Measurements from ENCODE around the gene ATP6AP1.

- no peak for TF ChIP-seq POLR2A (IDR thresholded peaks at IDR 0.05)
- no peak for TF ChIP-seq CTCF (IDR thresholded peaks at IDR 0.05)
- TF ChIP-seq POLR2AphosphoS5 (IDR thresholded peaks at IDR 0.05), result no peak
Observed at GRCh38 chrX:154450312-154450711, 21.8 kb downstream of the ATP6AP1 start.

Measured in upper lobe of left lung (tissue), 4 donors.